SK-N-MC (cell line): Measurements from ENCODE around the gene HBM.

Source experiments
- EZH2 ChIP-seq: fragments of 200-600 bp; sonication (generic); IDR thresholded peaks from one replicate; pipeline ENCODE4 v1.6.1; 2017; ENCODE audit warnings: antibody characterized with exemption
- POLR2AphosphoS5 ChIP-seq: IDR thresholded peaks from 2 replicates; pipeline ENCODE4 v1.6.1; 2012; ENCODE audit warnings: mild to moderate bottlenecking, low read depth, low read length, borderline replicate concordance

GRCh38 chr16:180681-181564 is 15.1 kb downstream of the HBM start:
- TF ChIP-seq POLR2AphosphoS5, result no peak
- TF ChIP-seq EZH2, result no peak
